Subcutaneous adipose tissue (tissue), 4 donors: ENCODE measurements around the gene ADAMTS17. TPM values are rescaled to one million over a fixed set of nuclear protein-coding genes. Genes with fewer than 3 reads are reported as not detected.

Source experiments
- total RNA-seq, 4 donors: library from RNA; depleted of rRNA; stranded (reverse); fragments of >200 nt; gene quantifications; one replicate each; pipeline ENCODE4 v1.1.0, GENCODE V29; 2016
- TF ChIP-seq, protein P1 (sequence below): fragments of 450-650 bp; IDR thresholded peaks from one replicate; pipeline ENCODE4 v1.5.1; 2016; ENCODE audit warnings: low read depth, mild to moderate bottlenecking, control low read depth, antibody characterized with exemption, moderate library complexity

The ADAMTS17 gene
- total RNA-seq, 4 donors from 2014 or later: 0.49 to 5.3 (median 2.5) TPM

DNA sequence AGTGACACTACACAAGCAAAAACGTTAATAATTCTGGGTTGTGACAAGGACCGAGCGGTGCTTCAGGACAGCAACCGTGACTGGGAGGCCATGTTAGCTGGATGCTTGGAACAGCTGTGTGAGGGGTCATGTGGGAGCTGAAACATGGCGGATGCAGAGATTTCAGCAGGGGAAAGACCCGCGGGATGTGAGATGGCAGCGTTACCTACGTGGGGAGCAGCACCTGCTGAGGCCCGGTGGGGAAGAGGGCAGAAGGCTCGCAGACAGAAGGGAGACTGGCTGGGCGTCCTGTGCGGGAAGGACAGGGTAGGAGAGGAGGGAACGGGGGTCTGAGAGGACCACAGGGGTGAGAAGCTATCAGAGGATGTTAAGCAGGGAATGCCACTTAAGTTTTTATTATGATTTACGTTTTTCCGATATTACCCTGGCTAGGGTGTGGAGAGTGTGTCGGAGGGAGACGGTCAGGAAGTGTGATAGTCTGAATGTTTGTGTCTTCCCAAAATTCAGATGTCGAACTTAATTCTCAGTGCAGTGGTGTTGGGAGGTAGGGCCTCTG lies 379.7 kb downstream of the ADAMTS17 start:
- TF ChIP-seq, protein P1, sequence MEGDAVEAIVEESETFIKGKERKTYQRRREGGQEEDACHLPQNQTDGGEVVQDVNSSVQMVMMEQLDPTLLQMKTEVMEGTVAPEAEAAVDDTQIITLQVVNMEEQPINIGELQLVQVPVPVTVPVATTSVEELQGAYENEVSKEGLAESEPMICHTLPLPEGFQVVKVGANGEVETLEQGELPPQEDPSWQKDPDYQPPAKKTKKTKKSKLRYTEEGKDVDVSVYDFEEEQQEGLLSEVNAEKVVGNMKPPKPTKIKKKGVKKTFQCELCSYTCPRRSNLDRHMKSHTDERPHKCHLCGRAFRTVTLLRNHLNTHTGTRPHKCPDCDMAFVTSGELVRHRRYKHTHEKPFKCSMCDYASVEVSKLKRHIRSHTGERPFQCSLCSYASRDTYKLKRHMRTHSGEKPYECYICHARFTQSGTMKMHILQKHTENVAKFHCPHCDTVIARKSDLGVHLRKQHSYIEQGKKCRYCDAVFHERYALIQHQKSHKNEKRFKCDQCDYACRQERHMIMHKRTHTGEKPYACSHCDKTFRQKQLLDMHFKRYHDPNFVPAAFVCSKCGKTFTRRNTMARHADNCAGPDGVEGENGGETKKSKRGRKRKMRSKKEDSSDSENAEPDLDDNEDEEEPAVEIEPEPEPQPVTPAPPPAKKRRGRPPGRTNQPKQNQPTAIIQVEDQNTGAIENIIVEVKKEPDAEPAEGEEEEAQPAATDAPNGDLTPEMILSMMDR: no peak

GRCh38 chr15:99961011-99961441 lies 380.7 kb downstream of the ADAMTS17 start:
- TF ChIP-seq, protein P1: no peak

DNA sequence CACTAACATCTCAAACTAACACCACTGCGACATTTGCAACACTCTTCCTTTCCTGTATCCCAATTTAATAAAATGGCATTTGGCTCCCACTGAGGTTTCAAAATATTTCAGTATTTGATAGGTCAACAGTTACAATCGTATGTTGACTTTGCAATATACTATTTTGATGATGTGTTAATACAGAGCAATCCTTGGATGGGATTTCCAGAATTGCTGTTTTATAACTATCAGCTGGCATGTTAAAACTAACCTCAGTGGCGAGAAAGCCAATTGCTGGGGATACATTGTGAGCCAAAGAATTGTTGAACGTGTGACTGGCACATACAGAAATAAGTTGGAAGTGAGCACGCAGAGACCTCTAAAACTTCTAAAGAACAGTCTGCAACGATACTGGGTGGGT lies 382.4 kb downstream of the ADAMTS17 start:
- TF ChIP-seq, protein P1: no peak

DNA sequence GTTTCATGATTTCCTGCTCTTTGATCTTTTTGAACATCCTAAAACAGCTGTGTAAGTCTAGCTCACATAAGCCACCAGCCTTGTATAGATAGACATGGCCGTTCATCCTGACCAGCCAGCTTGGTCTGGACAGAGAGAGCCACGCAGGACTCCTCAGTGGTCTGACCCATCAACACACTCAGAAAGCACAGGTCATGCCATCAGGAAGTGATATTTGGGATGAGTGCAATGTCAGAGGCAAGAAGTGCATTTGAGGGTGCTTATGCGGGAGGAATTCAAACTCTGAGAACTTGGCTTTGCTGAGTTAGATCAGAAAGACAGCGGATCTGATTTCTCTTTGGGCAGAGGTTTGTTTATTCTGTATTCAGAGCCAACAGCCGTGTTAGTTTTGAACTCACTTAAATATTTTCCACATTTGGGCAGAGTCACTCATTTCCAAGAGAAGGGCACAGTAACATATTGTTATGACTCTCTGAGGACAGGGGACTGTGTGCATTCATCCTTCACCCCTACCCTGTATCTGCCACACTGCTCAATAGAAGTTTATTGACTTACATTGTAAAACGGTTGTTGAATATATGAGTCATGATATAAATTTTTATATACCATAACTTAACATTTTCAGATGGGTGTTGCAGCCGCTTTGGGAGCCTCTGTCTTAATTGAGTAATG lies 383.2 kb downstream of the ADAMTS17 start:
- TF ChIP-seq, protein P1: no peak

DNA sequence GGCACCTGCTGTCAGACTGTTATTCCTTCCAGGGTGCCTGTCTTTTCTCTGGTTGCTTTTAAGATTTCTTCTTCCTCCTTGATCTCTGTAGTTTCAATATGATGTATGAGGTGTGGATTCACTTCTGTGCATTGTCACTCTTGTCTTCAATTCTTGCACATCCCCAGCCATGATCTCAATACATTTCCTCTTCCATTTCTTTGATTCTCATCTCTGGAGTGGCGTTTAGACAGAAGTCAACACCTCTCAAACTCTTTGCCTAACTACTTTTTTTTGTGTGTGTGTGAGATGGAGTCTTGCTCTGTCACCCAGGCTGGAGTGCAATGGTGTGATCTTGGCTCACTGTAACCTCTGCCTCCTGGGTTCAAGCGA lies 384.1 kb downstream of the ADAMTS17 start:
- TF ChIP-seq, protein P1: no peak

GRCh38 chr15:99956820-99957641 lies 384.7 kb downstream of the ADAMTS17 start:
- TF ChIP-seq, protein P1: no peak
